Panc1 (cell line): Measurements from ENCODE around the gene ST6GALNAC6.

Source experiments
- POLR2AphosphoS5 ChIP-seq: IDR thresholded peaks from 2 replicates; pipeline ENCODE4 v1.6.1; 2012; ENCODE audit warnings: mild to moderate bottlenecking, low read depth, low read length, moderate library complexity
- REST ChIP-seq, 2 experiments: IDR thresholded peaks; 2 replicates each; pipeline ENCODE4 v1.6.1; 2011 to 2012; ENCODE audit warnings: low read depth in 2 of 2, control low read depth in 1 of 2, low read length in 1 of 2, mild to moderate bottlenecking in 1 of 2, moderate library complexity in 1 of 2; ENCODE audit not compliant: insufficient read depth in 1 of 2
- SIN3A ChIP-seq: IDR thresholded peaks from 2 replicates; pipeline ENCODE4 v1.6.1; 2012; ENCODE audit warnings: low read depth, mild to moderate bottlenecking, low read length, moderate library complexity, borderline replicate concordance; ENCODE audit not compliant: insufficient read depth
- TCF7L2 ChIP-seq: IDR thresholded peaks from 2 replicates; pipeline ENCODE4 v1.6.1; 2011; ENCODE audit warnings: mild to moderate bottlenecking, low read depth, low read length, inconsistent platforms
- TF ChIP-seq, protein P1 (sequence below): fragments of 450-650 bp; IDR thresholded peaks from 2 replicates; pipeline ENCODE4 v1.5.1; 2017; ENCODE audit warnings: mild to moderate bottlenecking

DNA sequence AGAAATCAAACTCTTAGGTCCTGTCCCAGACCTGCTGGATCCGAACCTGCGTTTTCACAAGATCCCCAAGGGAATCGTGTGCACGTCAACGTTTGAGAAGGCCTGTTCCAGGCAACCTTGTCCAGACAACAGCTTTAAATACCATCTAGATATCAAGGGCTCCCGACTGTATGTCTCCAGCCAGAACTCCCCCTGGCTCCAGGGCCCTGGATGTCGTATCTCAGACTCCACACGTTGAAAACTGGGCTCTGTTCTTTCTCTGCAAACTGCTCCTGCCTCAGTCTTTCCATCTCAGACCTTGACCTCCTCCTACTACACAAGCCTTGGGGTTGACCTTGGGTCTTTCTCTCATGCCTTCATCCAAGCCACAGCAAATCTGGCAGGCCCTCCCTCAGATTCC, 39.1 kb downstream of the ST6GALNAC6 start:
- TF ChIP-seq, protein P1, sequence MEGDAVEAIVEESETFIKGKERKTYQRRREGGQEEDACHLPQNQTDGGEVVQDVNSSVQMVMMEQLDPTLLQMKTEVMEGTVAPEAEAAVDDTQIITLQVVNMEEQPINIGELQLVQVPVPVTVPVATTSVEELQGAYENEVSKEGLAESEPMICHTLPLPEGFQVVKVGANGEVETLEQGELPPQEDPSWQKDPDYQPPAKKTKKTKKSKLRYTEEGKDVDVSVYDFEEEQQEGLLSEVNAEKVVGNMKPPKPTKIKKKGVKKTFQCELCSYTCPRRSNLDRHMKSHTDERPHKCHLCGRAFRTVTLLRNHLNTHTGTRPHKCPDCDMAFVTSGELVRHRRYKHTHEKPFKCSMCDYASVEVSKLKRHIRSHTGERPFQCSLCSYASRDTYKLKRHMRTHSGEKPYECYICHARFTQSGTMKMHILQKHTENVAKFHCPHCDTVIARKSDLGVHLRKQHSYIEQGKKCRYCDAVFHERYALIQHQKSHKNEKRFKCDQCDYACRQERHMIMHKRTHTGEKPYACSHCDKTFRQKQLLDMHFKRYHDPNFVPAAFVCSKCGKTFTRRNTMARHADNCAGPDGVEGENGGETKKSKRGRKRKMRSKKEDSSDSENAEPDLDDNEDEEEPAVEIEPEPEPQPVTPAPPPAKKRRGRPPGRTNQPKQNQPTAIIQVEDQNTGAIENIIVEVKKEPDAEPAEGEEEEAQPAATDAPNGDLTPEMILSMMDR, result no peak
- TF ChIP-seq POLR2AphosphoS5 (no peak), TCF7L2 (no peak), SIN3A (no peak), REST (IDR thresholded peaks at IDR 0.05; ENCODE audit: insufficient read depth in 1 of 2, low read depth in 2 of 2, low read length in 1 of 2) (no peak)
